ENCODE measurements around the gene RTCA.
"Not testable (repeated sequence)": the region's sequence is repeated elsewhere in the genome, so short reads cannot be mapped to it uniquely, and the experiment has no call there.

RTCA gene

DNA sequence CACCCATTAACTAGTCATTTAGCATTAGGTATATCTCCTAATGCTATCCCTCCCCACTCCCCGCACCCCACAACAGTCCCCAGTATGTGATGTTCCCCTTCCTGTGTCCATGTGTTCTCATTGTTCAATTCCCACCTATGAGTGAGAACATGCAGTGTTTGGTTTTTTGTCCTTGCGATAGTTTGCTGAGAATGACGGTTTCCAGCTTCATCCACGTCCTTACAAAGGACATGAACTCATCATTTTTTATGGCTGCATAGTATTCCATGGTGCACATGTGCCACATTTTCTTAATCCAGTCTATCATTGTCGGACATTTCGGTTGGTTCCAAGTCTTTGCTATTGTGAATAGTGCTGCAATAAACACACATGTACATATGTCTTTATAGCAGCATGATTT lies 7.6 kb upstream of the RTCA start:
- not testable (repeated sequence) for DNase-seq (ENCODE audit: low read depth in 2 of 2)

GRCh38 chr1:100261686-100262085 lies 4.3 kb upstream of the RTCA start:
- DNase-seq (ENCODE audit: low read depth in 2 of 2), result no peak

DNA sequence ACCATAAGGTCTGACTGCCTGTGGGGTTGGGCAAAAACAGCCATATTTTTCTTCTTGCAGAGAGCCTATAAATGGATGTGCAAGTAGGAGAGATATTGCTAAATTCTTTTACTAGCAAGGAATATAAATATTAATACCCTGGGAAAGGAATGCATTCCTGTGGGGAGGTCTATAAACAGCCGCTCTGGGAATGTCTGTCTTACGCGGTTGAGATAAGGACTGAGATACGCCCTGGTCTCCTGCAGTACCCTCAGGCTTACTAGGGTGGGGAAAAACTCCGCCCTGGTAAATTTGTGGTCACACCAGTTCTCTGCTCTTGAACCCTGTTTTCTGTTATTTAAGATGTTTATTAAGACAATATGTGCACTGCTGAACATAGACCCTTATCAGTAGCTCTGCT lies 1.9 kb upstream of the RTCA start:
- not testable (repeated sequence) for DNase-seq (ENCODE audit: low read depth in 2 of 2)

GRCh38 chr1:100265562-100265930 lies 470 bp upstream of the RTCA start:
- no peak for DNase-seq (ENCODE audit: low read depth in 2 of 2)

DNA sequence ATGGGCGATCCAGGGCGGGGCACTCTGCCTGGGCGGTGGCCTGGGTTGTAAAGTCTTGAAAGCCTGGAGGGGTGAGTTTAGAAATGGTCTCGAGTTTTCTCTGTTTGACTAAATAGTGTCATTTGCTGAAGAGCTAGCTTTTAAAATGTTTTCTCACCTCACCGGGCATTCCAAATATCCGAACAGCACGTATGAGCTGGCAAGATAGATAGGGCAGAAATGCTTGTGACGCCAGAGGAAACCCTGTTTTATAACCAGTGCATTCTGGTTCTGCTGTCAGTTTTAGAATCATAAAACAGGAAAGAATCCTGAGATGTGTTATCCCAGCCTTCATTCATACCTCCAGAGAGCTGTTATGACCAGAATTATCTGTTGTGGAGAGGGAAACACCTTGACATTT lies 725 bp downstream of the RTCA start:
- DNase-seq (ENCODE audit: low read depth in 2 of 2), result no peak

GRCh38 chr1:100267284-100267683 lies 1.3 kb downstream of the RTCA start:
- no peak for DNase-seq (ENCODE audit: low read depth in 2 of 2)

GRCh38 chr1:100268202-100268601 lies 2.2 kb downstream of the RTCA start:
- no peak for DNase-seq (ENCODE audit: low read depth in 2 of 2)

DNA sequence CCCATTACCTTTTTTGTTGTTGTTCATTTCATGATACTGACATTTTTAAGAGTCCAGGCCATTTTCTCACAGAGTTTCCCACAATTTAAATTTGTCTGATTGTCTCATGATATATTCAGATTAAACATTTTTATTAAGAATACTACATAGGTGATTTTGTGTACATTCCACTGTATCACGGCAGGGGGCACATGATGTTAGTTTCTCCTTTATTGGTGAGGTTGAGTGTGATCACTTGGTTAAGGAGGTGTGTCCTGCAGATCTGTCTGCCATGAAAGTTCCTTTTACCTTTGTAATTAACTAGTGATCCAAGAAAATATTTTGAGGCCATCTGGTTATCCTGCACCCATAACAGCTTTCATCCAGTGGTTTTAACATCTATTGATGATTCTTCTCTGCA lies 11.8 kb downstream of the RTCA start:
- no peak for DNase-seq (ENCODE audit: low read depth in 2 of 2)

DNA sequence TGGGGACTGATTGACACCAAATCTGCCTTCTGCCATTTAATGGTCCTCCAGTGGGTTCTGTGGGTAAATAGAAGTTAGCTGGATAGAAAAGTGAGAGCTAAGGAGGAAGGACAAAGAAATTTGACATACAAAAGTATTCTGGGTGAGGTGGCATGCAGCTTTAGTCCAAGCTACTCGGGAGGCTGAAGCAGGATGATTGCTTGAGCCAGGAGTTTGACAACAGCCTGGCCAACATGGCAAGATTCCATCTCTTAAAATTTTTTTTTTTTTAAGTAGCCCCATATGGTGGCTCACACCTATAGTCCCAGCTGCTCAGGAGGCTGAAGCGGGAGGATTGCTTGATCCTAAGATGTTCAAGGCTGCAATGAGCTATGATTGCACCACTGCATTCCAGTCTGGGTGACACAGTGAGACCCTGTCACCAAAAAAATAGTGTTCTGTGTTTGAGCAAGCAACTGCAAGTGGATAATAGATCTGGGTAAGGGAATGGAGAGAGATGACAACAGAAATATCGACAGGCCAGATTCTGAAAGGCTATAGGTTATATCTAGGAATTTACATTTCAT lies 13.4 kb downstream of the RTCA start:
- DNase-seq (ENCODE audit: low read depth in 2 of 2), result no peak

GRCh38 chr1:100279954-100280682 lies 14.1 kb downstream of the RTCA start:
- DNase-seq (ENCODE audit: low read depth in 2 of 2), result no peak

GRCh38 chr1:100284591-100284990 lies 18.6 kb downstream of the RTCA start:
- DNase-seq (ENCODE audit: low read depth in 2 of 2), result no peak

- DNase-seq (ENCODE audit: low read depth in 2 of 2), result no peak
Measured at GRCh38 chr1:100287162-100287561, 21.1 kb downstream of the RTCA start.

- no peak for DNase-seq (ENCODE audit: low read depth in 2 of 2)
Measured at GRCh38 chr1:100290291-100290690, 24.3 kb downstream of the RTCA start.

- DNase-seq (ENCODE audit: low read depth in 2 of 2), result no peak
Measured at GRCh38 chr1:100292711-100293110, 26.7 kb downstream of the RTCA start.

- DNase-seq (ENCODE audit: low read depth in 2 of 2), result no peak
Measured at GRCh38 chr1:100296140-100296539, 30.1 kb downstream of the RTCA start.

DNA sequence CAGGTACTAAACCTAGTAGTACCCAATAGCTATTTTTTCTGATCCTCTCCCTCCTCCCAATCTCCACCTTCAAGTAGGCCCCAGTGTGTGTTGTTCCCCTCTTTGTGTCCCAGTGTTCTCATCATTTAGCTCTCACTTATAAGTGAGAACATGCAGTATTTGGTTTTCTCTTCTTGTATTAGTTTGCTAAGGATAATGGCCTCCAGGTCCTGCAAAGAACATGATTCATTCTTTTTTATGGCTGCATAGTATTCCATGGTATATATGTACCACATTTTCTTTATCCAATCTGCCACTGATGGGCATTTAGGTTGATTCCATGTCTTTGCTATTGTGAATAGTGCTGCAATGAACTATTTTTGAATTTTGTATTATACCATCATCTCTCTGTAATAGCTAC lies 31.0 kb downstream of the RTCA start:
- not testable (repeated sequence) for DNase-seq (ENCODE audit: low read depth in 2 of 2)

GRCh38 chr1:100298512-100298911 lies 32.5 kb downstream of the RTCA start:
- no peak for DNase-seq (ENCODE audit: low read depth in 2 of 2)

DNA sequence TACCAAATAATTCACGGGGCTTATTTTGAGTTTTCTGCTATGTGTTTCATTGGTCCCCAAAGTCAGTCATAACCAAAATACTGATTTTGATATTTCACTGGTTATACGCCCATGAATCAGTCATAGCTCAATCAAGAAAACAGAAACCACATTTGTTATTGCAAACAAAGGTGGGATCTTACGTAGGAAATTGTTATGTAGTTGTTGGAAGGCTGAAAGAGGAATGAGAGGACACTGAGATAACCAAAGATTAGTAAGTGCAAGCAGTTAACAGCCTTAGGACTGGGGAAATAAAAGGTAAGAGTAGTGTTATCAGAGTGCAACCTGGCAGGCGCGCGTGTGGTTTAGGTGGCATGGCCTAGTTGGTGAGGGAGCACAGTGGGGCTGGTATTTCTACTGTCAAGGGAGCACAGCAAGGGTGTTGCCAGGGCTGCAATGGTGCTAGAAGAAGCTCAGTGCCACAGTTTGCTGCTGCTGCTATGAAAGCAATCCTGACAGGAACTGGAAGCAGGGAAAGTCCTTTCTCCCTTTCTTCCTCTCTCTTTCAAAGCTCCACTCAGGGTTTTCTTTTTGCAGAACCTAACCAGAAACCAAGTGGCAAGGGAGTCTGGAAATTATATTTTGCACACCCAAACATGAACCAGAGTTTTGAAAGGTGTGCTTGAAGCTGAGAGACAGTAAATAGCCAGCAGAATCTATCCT lies 33.7 kb downstream of the RTCA start:
- no peak for DNase-seq (ENCODE audit: low read depth in 2 of 2)

- DNase-seq (ENCODE audit: low read depth in 2 of 2), result no peak
Measured at GRCh38 chr1:100300691-100301090, 34.7 kb downstream of the RTCA start.

- DNase-seq (ENCODE audit: low read depth in 2 of 2), result no peak
Measured at GRCh38 chr1:100302739-100303138, 36.7 kb downstream of the RTCA start.

- DNase-seq (ENCODE audit: low read depth in 2 of 2), result no peak
Measured at GRCh38 chr1:100304227-100304626, 38.2 kb downstream of the RTCA start.

GRCh38 chr1:100304921-100305320 lies 38.9 kb downstream of the RTCA start:
- no peak for DNase-seq (ENCODE audit: low read depth in 2 of 2)

DNA sequence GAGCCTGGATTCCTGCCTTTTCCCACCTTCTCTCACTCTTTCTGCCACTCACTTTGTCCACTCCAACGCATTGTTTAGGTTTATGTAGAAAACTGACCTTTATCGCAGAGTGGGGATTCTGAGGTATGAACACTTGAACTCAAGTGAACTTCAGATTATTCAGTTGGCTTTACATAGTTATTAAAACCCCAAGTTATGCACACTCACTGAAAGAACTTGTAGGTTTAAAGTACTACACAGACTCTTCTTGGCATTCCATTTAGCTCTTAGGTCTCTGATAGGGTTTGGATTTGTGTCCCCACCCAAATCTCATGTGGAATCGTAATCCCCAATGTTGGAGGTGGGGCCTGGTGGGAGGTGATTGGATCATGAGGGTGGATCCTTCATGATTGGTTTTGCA lies 39.9 kb downstream of the RTCA start:
- no peak for DNase-seq (ENCODE audit: low read depth in 2 of 2)

Measured in stimulated activated CD4-positive, alpha-beta T cell treated with anti-CD3 and anti-CD28 coated beads, Interleukin-1b, Interleukin-23, amount 100 ng/mL, for 1 hour (primary cell).